Ascending aorta (tissue), 2 donors: ENCODE data around the gene EZH2. TPM values are rescaled to one million over a fixed set of nuclear protein-coding genes. Genes with fewer than 3 reads are reported as not detected.

Experiments used
- DNase-seq, 2 donors: peaks; one replicate each; pipeline ENCODE4 v3.0.0-alpha.2; 2019; ENCODE audit warnings: low spot score in 2 of 2
- H3K27ac ChIP-seq, 2 donors: fragments of 200-600 bp; sonication (generic); one replicate each; pipeline ENCODE4 v1.5.1; 2016 to 2017; ENCODE audit warnings: mild to moderate bottlenecking in 1 of 2
- H3K27me3 ChIP-seq: fragments of 200-600 bp; sonication (generic); one replicate; pipeline ENCODE4 v1.5.1; 2017
- H3K36me3 ChIP-seq, 2 donors: fragments of 200-600 bp; sonication (generic); one replicate each; pipeline ENCODE4 v1.5.1; 2016
- H3K4me1 ChIP-seq, 2 donors: fragments of 200-600 bp; sonication (generic); one replicate each; pipeline ENCODE4 v1.5.1; 2016 to 2017; ENCODE audit warnings: mild to moderate bottlenecking in 1 of 2
- H3K4me3 ChIP-seq, 2 donors: fragments of 200-600 bp; sonication (generic); one replicate each; pipeline ENCODE4 v1.5.1; 2016 to 2017; ENCODE audit warnings: mild to moderate bottlenecking in 1 of 2
- H3K9me3 ChIP-seq, 2 donors: fragments of 200-600 bp; sonication (generic); one replicate each; pipeline ENCODE4 v1.5.1; 2016
- intact Hi-C: fragments of 100-400 bp; cut with DNase I; formaldehyde crosslinking; loops from one replicate; pipeline ENCODE4 v1.15.1; 2023
- total RNA-seq: library from RNA; depleted of rRNA; stranded (reverse); fragments of >200 nt; gene quantifications from one replicate; pipeline ENCODE4 v1.1.0, GENCODE V29; 2016
- TF ChIP-seq, protein P1 (sequence below), 3 experiments: fragments of 200-600 bp in 2 of 3; fragments of 450-650 bp in 1 of 3; sonication (generic) in 2 of 3; IDR thresholded peaks; one replicate each; pipeline ENCODE4 v1.5.1; 2016 to 2019; ENCODE audit warnings: antibody characterized with exemption in 3 of 3, mild to moderate bottlenecking in 1 of 3, moderate library complexity in 1 of 3

EZH2 gene
- total RNA-seq, 1 donor from 2014 or later = not detected

DNA sequence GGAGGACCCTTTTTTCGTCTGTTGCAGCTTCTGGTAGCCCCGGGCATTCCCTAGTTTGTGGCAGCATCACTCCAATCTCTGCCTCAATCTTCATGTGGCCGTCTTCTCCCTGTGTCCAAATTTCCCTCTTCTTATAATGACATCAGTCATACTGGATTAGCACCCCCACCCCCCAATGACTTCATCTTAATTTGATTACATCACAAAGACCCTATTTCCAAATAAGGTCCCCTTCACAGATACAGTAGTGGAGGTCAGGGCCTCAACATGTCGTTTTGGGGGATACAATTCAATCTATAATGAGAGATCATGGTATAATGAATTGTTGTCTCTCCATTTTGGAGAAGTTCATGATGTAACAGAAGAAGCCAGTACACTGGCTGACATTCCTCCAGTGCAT lies 28.1 kb upstream of the EZH2 start:
- H3K4me1 ChIP-seq = no peaks in the 10 kb centered on the region
- TF ChIP-seq, protein P1, sequence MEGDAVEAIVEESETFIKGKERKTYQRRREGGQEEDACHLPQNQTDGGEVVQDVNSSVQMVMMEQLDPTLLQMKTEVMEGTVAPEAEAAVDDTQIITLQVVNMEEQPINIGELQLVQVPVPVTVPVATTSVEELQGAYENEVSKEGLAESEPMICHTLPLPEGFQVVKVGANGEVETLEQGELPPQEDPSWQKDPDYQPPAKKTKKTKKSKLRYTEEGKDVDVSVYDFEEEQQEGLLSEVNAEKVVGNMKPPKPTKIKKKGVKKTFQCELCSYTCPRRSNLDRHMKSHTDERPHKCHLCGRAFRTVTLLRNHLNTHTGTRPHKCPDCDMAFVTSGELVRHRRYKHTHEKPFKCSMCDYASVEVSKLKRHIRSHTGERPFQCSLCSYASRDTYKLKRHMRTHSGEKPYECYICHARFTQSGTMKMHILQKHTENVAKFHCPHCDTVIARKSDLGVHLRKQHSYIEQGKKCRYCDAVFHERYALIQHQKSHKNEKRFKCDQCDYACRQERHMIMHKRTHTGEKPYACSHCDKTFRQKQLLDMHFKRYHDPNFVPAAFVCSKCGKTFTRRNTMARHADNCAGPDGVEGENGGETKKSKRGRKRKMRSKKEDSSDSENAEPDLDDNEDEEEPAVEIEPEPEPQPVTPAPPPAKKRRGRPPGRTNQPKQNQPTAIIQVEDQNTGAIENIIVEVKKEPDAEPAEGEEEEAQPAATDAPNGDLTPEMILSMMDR (IDR thresholded peaks at IDR 0.05) = no peak
- H3K9me3 ChIP-seq = no peaks in the 10 kb centered on the region
- no peak overlapping the region for H3K4me3 ChIP-seq
- H3K36me3 ChIP-seq = no peaks in the 10 kb centered on the region
- no peak overlapping the region for H3K27ac ChIP-seq
- no peak for DNase-seq
- no peaks in the 10 kb centered on the region for H3K27me3 ChIP-seq
- intact Hi-C loops = no loop called here

DNA sequence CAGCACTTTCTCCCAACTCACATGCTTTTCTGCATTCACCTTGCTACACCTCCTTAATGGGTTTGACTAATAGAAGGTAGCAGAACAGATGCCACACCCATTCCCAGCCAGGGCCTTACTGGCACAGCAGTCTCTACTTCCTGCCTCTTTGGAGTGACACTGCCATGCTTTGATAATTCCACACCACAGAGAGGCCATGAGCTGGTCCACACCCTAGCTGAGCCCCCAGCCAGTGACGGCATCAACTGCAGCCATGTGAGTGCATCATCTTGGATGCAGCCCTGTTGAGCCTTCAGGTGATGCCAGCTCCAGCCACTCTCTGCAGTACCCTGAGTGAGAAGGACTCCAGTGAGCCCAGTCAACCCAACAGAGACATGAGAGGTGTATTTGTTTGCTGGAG lies 27.5 kb upstream of the EZH2 start:
- H3K27ac ChIP-seq = no peak overlapping the region
- no peak for DNase-seq
- H3K4me1 ChIP-seq = no peaks in the 10 kb centered on the region
- H3K36me3 ChIP-seq = no peaks in the 10 kb centered on the region
- intact Hi-C loops = no loop called here
- H3K27me3 ChIP-seq = no peaks in the 10 kb centered on the region
- TF ChIP-seq, protein P1 (IDR thresholded peaks at IDR 0.05) = no peak
- H3K9me3 ChIP-seq = no peaks in the 10 kb centered on the region
- no peak overlapping the region for H3K4me3 ChIP-seq

DNA sequence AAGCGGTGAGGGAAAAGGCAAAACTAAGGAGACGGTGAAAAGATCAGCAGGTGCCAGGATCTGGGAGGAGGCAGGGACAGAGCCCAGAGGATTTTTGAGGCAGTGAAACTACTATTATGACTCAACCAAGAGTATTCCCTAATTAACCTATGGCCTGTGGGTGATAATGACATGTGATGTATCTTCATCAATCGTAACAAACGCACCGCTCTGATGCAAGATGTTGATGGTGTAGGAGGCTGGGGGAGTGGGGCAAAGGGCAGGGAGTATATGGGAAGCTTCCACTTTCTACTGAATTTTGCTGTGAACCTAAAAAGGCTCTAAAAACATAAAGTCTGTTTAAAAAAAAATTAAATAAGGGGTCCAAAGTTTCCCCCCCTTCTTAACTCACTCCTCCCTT lies 25.5 kb upstream of the EZH2 start:
- H3K27ac ChIP-seq = no peak overlapping the region
- no peak for DNase-seq

DNA sequence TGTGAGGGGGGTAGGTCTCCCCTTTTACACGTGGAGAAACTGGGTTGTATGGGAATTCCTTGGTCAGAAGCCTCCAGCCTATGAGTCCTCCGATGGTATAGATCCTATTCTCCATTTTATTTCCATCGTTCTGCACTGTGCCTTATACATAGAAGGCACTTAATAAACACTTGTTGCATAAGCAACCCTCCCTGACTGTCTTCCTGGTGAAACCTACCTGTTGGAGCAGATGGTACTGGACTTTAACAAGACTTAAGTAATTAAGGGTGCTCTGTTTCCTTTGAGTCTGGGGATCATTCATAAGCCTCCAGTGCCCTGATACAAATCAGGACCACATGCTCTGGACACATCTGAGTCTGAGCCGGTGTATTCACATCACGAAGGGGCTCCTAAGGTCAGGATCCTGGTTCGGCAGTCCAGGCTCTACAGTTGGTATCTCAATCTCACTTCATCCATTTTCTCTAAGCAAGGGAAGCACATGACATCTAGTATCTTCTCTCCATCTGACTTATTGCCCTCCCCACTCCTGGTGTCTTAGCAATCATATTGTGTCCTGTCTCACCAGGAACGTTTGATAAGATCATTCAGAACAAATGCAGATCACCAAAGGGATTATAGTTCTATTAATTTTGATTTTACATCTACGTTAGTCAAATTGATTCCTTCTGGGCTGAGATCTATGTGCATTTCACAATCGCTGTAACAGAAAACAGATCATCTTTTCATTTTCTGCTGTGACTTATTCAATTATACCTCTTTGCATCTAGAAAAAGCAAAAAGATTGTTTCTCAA lies 22.8 kb upstream of the EZH2 start:
- DNase-seq = no peak
- intact Hi-C loops = no loop called here
- TF ChIP-seq, protein P1 (IDR thresholded peaks at IDR 0.05) = no peak

More for the DNA sequence above, 25.5 kb upstream of the EZH2 start:
- H3K9me3 ChIP-seq = no peaks in the 10 kb centered on the region
- H3K36me3 ChIP-seq = no peaks in the 10 kb centered on the region
- TF ChIP-seq, protein P1 (IDR thresholded peaks at IDR 0.05) = no peak
- H3K4me3 ChIP-seq = no peak overlapping the region
- H3K4me1 ChIP-seq = no peaks in the 10 kb centered on the region
- intact Hi-C loops = no loop called here
- H3K27me3 ChIP-seq = no peaks in the 10 kb centered on the region

DNA sequence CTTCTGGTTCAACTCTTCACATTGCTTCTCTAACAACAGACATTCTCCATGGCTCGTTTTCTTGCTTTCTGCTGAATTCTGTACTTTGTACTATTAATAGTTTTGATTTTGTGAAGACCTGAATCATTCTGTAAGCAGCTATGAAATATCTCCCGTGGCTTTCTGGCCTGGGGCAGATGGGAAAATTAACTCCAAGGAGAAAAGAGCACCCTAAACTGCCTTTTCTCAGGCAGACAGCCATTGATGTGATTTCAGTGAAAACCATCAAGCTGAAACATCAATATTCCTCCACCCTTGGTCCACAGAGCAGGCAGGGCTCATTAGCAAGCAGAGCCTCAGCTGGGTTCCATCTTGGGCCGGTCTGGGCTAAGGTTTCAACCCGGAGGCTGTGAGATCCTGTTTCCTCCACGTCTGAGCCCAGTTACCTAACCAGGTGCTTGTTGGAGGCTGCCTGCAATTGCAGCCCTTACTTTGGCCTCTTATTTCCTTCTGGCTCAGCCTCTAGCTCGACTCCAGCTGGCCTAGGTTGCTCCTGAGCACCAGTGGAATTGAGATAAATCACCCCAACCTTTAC lies 21.1 kb upstream of the EZH2 start:
- no peak overlapping the region for H3K27ac ChIP-seq
- H3K4me3 ChIP-seq = no peak overlapping the region
- H3K36me3 ChIP-seq = no peaks in the 10 kb centered on the region
- no peaks in the 10 kb centered on the region for H3K27me3 ChIP-seq
- TF ChIP-seq, protein P1 (IDR thresholded peaks at IDR 0.05) = no peak
- DNase-seq = no peak
- intact Hi-C loops = no loop called here
- no peaks in the 10 kb centered on the region for H3K4me1 ChIP-seq
- no peaks in the 10 kb centered on the region for H3K9me3 ChIP-seq

More for the DNA sequence above, 22.8 kb upstream of the EZH2 start:
- Histone ChIP-seq H3K27me3 (no peaks in the 10 kb centered on the region), H3K36me3 (no peaks in the 10 kb centered on the region), H3K9me3 (no peaks in the 10 kb centered on the region), H3K27ac (no peak overlapping the region), H3K4me1 (no peaks in the 10 kb centered on the region), H3K4me3 (no peak overlapping the region)
